ENCODE data around the gene HOXC4.
A peak's percentile ranks its signal among the peaks of the same experiment; 100 is the strongest.

HOXC4 gene

DNA sequence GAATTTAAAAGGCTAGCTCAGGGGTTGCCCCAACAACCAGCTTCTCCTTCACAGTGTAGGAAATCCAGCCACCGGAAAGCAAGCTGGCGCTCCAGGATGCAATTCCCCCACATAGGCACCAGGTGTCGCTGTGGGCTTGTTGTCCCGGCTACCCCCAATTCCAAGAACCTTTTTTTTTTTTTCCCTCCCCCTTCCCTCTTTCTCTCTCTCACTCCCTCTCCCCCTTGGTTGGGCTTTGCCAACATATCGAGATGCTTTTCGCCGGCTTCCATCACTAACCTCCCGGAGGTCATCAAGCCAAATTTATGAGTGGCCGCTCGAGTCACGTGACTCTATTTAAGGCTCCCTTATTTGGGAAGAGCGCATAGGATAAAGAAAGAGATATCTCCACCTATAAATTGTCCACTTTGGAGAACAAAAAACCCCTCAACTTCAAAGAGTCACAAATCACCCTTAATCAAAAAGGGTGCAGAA lies 21.0 kb upstream of the HOXC4 start, which contains the start of gene HOXC5:
Gene HOXC5 (plus strand): TSS at position 424 of the 474 bp plus-strand sequence. CDS start 73 bp downstream, outside the sequence.
- peak; percentile 65 for DNase-seq (ENCODE audit: low read depth)
- H3K27me3 ChIP-seq (replicated peaks; ENCODE audit: control insufficient read depth, insufficient read depth, low read length): no peaks in the 10 kb centered on the region
- H3K4me3 ChIP-seq (ENCODE audit: low read length): peak within 1 kb of the TSS; percentile 83

DNA sequence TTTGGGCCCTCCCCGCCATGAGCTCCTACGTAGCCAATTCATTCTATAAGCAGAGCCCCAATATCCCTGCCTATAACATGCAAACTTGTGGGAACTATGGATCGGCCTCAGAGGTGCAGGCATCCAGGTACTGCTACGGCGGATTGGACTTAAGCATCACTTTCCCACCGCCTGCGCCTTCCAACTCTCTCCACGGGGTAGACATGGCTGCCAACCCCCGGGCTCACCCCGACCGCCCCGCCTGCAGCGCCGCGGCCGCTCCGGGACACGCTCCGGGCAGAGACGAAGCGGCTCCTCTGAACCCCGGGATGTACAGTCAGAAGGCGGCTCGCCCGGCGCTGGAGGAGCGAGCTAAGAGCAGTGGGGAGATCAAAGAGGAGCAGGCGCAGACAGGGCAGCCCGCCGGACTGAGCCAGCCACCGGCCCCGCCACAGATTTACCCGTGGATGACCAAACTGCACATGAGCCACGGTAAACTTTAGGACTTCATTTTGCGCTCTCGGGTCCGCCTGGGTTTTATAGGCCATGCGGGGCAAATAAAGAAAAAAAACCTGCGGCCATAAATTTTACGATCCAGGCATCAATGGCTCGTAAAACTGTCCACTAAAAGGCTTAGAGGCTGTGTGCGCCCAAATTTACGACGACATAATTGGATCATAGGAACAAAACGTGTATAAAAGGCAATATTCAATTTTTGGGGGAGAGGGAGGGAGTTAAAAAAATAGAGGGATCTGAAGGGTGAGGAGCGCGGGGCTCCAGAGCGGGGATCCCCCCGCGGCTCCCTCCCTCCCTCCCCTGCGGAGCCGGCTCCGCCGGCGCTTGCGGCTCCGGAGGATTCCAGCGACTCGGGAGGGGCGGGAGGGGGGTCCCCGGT lies 20.3 kb upstream of the HOXC4 start:
- no peak for DNase-seq (ENCODE audit: low read depth)
- Histone ChIP-seq H3K9ac (ENCODE audit: low read length) (peak overlapping the region; percentile 90), H3K4me1 (ENCODE audit: control insufficient read depth, insufficient read depth, low read length) (peaks cover 56% of the 10 kb centered on the region), H3K9me3 (ENCODE audit: control insufficient read depth, low read length) (no peaks in the 10 kb centered on the region), H3K4me3 (ENCODE audit: low read length) (peak overlapping the region; percentile 83), H3K36me3 (ENCODE audit: control insufficient read depth, insufficient read depth, low read length, severe bottlenecking) (peaks cover 10% of the 10 kb centered on the region), H3K27me3 (replicated peaks; ENCODE audit: control insufficient read depth, insufficient read depth, low read length) (no peaks in the 10 kb centered on the region)

More for the DNA sequence above, 21.0 kb upstream of the HOXC4 start, which contains the start of gene HOXC5:
- H3K4me1 ChIP-seq (ENCODE audit: control insufficient read depth, insufficient read depth, low read length): peaks cover 53% of the 10 kb centered on the region
- H3K36me3 ChIP-seq (ENCODE audit: control insufficient read depth, insufficient read depth, low read length, severe bottlenecking): peaks cover 10% of the 10 kb centered on the region
- H3K9ac ChIP-seq (ENCODE audit: low read length): peak within 1 kb of the TSS; percentile 99
- no peaks in the 10 kb centered on the region for H3K9me3 ChIP-seq (ENCODE audit: control insufficient read depth, low read length)

DNA sequence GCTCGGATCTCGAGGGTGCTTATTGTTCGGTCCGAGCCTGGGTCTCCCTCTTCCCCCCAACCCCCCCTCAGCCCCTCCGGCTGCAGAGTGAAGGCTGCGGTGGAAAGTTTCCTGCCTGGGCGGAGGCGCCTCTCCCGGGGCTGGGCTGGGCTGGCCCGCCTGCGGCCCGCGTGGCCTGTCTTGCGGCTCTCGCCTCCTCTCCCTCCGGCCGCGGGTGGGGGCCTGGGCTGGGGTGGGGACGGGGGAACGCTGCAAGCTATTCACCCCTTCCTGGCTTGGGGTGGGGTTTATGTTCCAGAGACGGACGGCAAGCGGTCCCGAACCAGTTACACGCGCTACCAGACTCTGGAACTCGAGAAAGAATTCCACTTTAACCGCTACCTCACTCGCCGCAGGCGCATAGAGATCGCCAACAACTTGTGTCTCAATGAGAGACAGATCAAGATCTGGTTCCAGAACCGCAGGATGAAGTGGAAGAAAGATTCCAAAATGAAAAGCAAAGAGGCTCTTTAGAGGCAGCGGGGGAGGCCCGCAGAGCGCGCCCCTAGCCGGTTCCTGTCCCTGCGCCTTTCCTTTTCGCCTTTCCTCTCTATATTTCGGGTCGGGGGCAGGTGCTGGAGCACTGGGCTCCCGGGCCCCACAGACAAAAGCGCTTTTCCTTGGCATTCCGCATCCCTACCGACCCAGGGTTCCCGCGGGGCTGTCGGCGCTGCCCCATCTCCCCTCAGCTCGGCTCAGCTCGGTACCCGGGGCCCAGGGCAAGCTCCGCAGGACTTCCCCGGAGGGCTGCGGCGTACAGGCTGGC lies 19.5 kb upstream of the HOXC4 start:
- DNase-seq (ENCODE audit: low read depth): peak; percentile 21
- no peaks in the 10 kb centered on the region for H3K9me3 ChIP-seq (ENCODE audit: control insufficient read depth, low read length)
- peak overlapping the region; percentile 90 for H3K9ac ChIP-seq (ENCODE audit: low read length)
- peak overlapping the region; percentile 83 for H3K4me3 ChIP-seq (ENCODE audit: low read length)
- H3K36me3 ChIP-seq (ENCODE audit: control insufficient read depth, insufficient read depth, low read length, severe bottlenecking): peaks cover 5% of the 10 kb centered on the region
- peaks cover 65% of the 10 kb centered on the region for H3K4me1 ChIP-seq (ENCODE audit: control insufficient read depth, insufficient read depth, low read length)
- H3K27me3 ChIP-seq (replicated peaks; ENCODE audit: control insufficient read depth, insufficient read depth, low read length): no peaks in the 10 kb centered on the region

DNA sequence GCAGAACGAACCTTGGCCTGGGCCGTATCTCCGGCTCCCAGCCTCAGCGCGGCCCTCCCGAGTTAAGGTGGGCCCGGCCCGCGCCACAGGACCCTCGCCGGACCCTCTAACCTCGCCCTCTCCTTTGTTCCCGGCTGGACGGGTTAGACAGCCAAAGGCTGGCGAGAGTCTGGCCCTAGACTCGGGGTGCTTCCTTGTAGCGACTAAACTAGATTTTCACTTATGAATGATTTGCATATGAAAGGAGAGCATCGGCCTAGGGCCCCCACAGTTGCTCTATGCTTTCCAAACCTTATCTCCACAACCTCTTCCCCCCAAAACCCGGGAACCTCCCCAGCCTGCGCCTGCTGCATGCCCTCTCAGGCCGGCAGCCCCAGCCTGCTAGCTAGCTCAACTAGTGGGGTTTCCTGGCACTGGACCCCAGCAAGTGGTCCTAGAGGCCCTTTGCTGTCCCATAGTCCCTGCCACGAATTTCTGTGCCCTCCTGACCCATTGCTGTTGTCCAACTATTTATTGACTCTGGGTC lies 18.8 kb upstream of the HOXC4 start:
- DNase-seq (ENCODE audit: low read depth): no peak
- no peaks in the 10 kb centered on the region for H3K9me3 ChIP-seq (ENCODE audit: control insufficient read depth, low read length)
- H3K4me3 ChIP-seq (ENCODE audit: low read length): peak overlapping the region; percentile 83
- peaks cover 69% of the 10 kb centered on the region for H3K4me1 ChIP-seq (ENCODE audit: control insufficient read depth, insufficient read depth, low read length)
- H3K27me3 ChIP-seq (replicated peaks; ENCODE audit: control insufficient read depth, insufficient read depth, low read length): no peaks in the 10 kb centered on the region
- peak overlapping the region; percentile 90 for H3K9ac ChIP-seq (ENCODE audit: low read length)
- peaks cover 2% of the 10 kb centered on the region for H3K36me3 ChIP-seq (ENCODE audit: control insufficient read depth, insufficient read depth, low read length, severe bottlenecking)

DNA sequence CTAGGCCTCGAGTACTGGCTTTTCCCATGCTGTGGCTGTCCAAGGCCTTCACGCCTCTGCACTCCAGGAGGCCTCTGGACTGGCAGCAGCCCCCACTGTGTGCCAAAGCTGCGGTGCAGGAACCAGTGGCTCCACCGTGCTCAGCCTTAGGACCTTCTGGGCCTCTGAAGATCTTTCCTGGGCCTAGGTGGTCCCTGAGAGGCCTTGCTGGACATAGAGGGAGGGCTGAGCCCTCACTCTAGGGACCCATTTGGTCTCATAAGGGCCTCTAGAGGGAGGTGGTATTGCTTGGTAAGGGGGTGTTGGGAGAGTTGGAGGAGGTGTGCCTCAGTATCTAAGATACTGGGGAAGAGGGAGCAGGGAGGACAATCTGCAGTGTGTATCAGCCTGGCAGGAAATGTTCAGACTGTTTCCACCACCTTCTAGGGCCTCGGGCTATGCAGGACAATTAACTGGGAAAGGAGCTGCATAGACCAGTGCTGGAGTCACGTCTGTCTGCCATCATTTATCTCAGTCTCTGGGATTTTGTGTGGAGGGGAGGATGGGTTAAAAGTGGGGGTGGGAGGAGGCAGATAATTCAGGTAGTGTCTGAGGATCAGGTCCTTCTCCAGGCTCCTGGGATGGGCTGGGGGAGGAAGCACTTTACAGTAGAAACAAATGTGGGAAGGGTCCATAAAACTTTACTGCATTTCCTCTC lies 17.9 kb upstream of the HOXC4 start:
- Histone ChIP-seq H3K4me3 (ENCODE audit: low read length) (no peak overlapping the region), H3K9me3 (ENCODE audit: control insufficient read depth, low read length) (no peaks in the 10 kb centered on the region), H3K4me1 (ENCODE audit: control insufficient read depth, insufficient read depth, low read length) (peaks cover 74% of the 10 kb centered on the region), H3K36me3 (ENCODE audit: control insufficient read depth, insufficient read depth, low read length, severe bottlenecking) (no peaks in the 10 kb centered on the region), H3K27me3 (replicated peaks; ENCODE audit: control insufficient read depth, insufficient read depth, low read length) (no peaks in the 10 kb centered on the region), H3K9ac (ENCODE audit: low read length) (peak overlapping the region; percentile 90)
- no peak for DNase-seq (ENCODE audit: low read depth)

DNA sequence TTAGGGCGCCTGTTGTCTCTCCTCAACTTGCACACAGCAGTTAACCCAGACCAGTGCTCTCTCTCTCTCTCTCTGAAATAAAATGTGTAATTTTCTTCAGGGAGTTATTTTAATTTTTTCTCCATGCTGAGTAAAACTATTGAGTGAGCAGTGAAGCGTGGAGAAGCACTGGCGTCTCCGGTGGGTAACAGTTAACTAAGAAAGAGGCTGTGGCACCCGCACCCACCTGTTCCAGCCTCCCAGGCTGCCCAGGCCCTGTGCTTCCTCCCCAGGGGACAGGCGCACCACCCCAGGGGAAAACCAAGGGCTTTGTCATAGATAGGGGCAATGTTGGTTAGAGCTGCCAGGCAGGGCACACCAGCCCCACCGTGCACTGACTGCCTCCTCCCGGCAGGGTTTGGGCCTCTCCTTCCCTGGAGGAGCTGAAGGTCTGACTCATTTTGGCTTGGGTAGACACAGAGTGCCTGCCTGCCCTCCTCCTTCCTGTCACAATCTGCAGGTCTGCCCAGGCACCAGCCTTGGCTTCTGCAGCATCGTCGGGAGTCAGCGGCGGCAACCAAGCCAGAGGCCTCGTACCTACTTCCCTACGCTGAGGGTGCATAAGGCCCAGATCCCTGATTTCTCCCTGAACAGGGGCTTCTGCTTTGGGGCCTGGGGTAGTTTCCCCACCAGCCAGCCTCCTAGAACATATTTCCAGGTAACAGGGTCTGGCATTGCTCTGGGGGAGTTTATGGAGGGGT lies 16.8 kb upstream of the HOXC4 start:
- Histone ChIP-seq H3K4me1 (ENCODE audit: control insufficient read depth, insufficient read depth, low read length) (peaks cover 68% of the 10 kb centered on the region), H3K9ac (ENCODE audit: low read length) (peak overlapping the region; percentile 32), H3K4me3 (ENCODE audit: low read length) (no peak overlapping the region), H3K9me3 (ENCODE audit: control insufficient read depth, low read length) (no peaks in the 10 kb centered on the region), H3K36me3 (ENCODE audit: control insufficient read depth, insufficient read depth, low read length, severe bottlenecking) (no peaks in the 10 kb centered on the region), H3K27me3 (replicated peaks; ENCODE audit: control insufficient read depth, insufficient read depth, low read length) (no peaks in the 10 kb centered on the region)
- DNase-seq (ENCODE audit: low read depth): no peak

DNA sequence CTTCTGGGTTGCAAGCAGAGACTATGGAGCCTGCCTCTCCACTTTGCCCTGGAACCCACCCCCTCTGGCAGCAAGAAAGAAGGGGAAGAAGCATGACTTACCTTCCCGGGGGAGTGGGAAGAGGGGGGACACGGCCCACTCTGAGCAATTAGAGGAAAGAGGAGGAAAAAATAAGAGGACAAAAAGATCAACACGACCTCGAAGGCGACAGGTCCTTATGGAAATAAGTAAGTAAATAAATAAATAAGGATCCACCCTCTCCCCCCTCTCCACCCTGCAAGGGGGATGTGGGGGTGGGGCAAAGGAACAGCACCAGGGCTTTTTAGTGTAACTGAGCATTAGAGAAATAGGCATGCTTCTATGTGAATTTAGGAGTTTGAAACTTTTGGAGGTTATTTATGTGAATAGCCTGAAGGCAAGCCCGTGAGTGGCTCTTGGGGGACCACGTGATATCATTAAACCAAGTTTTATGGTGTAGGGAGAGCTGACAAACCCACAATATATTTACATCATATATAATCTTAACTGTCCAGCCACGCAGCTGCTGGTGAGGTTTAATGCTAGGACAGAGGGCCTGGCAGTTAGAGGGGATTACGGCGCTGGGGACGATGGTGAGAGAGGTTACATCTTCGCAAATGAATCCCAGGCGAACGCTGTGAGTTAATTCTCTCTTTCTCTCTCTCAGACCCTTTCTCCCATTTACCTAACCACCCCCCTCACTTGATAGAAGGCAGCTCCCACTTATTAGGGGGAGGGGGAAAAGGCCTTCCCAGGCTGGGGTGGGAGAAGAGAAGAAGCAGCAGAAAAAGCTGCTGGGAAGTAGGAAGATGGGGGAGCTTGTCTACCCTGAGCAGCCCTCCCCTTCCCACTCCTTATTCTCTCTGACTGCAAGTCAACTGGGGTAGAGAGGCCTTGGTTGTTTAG lies 16.0 kb upstream of the HOXC4 start:
- H3K36me3 ChIP-seq (ENCODE audit: control insufficient read depth, insufficient read depth, low read length, severe bottlenecking): no peaks in the 10 kb centered on the region
- DNase-seq (ENCODE audit: low read depth): no peak
- H3K9ac ChIP-seq (ENCODE audit: low read length): peak overlapping the region; percentile 32
- H3K9me3 ChIP-seq (ENCODE audit: control insufficient read depth, low read length): no peaks in the 10 kb centered on the region
- peaks cover 62% of the 10 kb centered on the region for H3K4me1 ChIP-seq (ENCODE audit: control insufficient read depth, insufficient read depth, low read length)
- H3K4me3 ChIP-seq (ENCODE audit: low read length): no peak overlapping the region
- no peaks in the 10 kb centered on the region for H3K27me3 ChIP-seq (replicated peaks; ENCODE audit: control insufficient read depth, insufficient read depth, low read length)

DNA sequence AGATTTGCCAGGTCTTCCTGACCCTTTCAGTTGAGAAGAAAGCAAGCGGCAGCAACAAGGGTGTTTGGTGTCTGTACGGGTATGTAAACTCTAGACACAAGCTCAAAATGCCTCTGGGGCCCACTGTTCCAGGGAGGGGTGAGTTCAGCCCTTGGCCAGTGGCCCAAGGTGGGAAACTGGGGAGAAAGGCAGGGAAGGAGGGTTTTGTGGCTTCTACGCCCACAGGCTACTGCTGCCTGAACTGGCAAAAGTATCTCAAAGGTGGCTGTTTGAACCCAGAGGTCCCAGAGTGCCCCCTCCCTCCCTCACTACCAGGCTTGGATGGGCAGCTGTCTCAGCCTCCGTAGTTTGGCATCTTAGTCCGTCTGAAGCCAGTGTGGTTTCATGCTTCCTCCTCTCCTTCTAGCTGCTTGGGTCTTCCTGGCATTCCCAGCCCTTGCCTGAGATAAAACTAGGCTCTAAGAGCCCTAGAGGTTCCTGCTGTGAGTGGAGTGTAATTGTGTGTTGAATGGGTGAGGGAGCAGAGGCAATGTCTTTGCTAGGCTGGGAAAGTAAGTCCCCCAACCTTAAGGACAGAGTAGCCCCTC lies 15.3 kb upstream of the HOXC4 start:
- peaks cover 62% of the 10 kb centered on the region for H3K4me1 ChIP-seq (ENCODE audit: control insufficient read depth, insufficient read depth, low read length)
- H3K9ac ChIP-seq (ENCODE audit: low read length): peak overlapping the region; percentile 32
- H3K27me3 ChIP-seq (replicated peaks; ENCODE audit: control insufficient read depth, insufficient read depth, low read length): no peaks in the 10 kb centered on the region
- H3K4me3 ChIP-seq (ENCODE audit: low read length): peak overlapping the region; percentile 69
- no peaks in the 10 kb centered on the region for H3K36me3 ChIP-seq (ENCODE audit: control insufficient read depth, insufficient read depth, low read length, severe bottlenecking)
- no peaks in the 10 kb centered on the region for H3K9me3 ChIP-seq (ENCODE audit: control insufficient read depth, low read length)
- no peak for DNase-seq (ENCODE audit: low read depth)

DNA sequence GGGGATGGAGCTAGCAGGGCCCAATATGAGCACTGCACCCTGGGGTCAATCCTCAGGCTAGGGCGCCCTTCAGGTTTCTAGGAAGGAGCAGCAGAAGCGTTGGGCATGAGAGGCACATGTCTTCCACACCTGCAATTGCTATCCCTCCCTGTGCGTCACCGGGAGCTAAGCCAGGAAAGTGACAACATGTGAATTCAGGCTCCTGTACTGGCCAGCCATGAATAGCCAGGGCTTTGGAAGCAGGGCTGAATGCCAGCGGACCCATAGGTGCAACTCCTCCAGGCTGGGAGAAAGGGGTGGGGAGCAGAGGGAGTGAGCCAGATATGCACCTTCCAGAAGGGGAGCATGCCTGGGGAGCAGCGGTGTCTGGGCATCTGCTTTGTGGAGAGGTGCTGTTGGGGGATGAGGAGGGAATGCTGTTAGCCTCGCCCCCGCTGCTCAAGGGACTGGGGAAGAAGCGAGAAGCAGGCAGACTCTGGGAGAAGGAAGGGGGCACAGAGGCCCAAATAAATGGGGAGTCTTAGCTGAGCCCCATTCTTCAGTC lies 14.7 kb upstream of the HOXC4 start:
- DNase-seq (ENCODE audit: low read depth): no peak
- H3K27me3 ChIP-seq (replicated peaks; ENCODE audit: control insufficient read depth, insufficient read depth, low read length): no peaks in the 10 kb centered on the region
- peaks cover 67% of the 10 kb centered on the region for H3K4me1 ChIP-seq (ENCODE audit: control insufficient read depth, insufficient read depth, low read length)
- no peaks in the 10 kb centered on the region for H3K9me3 ChIP-seq (ENCODE audit: control insufficient read depth, low read length)
- no peaks in the 10 kb centered on the region for H3K36me3 ChIP-seq (ENCODE audit: control insufficient read depth, insufficient read depth, low read length, severe bottlenecking)
- peak overlapping the region; percentile 69 for H3K4me3 ChIP-seq (ENCODE audit: low read length)
- peak overlapping the region; percentile 66 for H3K9ac ChIP-seq (ENCODE audit: low read length)
